Measurements from ENCODE around the gene PLS3.
"Not testable (repeated sequence)": the region's sequence is repeated elsewhere in the genome, so short reads cannot be mapped to it uniquely, and the experiment has no call there.

PLS3 gene, protein sequence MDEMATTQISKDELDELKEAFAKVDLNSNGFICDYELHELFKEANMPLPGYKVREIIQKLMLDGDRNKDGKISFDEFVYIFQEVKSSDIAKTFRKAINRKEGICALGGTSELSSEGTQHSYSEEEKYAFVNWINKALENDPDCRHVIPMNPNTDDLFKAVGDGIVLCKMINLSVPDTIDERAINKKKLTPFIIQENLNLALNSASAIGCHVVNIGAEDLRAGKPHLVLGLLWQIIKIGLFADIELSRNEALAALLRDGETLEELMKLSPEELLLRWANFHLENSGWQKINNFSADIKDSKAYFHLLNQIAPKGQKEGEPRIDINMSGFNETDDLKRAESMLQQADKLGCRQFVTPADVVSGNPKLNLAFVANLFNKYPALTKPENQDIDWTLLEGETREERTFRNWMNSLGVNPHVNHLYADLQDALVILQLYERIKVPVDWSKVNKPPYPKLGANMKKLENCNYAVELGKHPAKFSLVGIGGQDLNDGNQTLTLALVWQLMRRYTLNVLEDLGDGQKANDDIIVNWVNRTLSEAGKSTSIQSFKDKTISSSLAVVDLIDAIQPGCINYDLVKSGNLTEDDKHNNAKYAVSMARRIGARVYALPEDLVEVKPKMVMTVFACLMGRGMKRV

DNA sequence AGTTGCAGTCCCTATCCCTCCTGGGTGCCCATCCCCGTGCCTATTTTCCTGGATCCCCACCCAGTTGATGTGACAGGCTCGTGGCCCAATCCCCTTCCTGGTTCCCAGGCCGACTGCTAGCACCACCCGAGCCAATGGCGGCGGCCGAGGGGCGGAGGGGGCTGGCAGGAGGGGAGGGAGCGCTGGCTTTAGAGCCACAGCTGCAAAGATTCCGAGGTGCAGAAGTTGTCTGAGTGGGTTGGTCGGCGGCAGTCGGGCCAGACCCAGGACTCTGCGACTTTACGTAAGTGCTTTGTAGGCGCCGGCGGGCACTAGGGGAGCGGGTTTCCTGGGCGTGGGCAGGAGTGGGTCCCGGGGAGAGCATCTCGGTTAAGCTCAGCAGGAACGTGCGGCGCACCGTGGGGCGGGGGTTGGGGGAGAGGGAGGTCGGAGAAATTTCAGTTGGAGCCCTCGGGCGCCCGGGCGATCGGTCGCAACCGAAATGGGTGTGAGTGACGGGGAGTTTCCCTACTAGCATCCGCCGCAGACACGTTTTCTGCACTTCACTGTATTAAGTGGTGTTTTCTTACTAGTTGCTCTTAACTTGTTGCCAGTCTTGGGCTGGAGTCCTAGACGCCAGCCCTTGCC lies at the start of gene PLS3:
TSS of gene PLS3 (plus strand) at position 197 of the 627 bp plus-strand sequence. CDS start 49,077 bp downstream, outside the sequence.
- peak; percentile 77 for DNase-seq

DNA sequence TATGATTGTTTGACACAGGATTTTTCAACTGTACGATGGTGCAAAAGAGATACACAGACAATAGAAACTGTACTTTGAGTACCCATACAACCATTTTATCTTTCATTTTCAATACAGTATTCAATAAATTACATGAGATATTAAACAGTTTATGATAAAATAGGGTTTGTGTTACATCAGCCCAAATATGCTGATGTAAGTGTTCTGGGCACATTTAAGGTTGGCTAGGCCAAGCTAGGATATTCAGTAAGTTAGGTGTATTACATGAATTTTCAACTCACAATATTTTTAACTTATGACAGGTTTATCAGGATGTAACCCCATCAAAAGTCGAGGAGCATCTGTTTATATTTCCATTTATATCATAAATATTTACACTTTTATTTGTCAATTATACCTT lies 42.9 kb upstream of the PLS3 start:
- no peak for DNase-seq

GRCh38 chrX:115521741-115522140 lies 39.2 kb upstream of the PLS3 start:
- DNase-seq, result no peak

DNA sequence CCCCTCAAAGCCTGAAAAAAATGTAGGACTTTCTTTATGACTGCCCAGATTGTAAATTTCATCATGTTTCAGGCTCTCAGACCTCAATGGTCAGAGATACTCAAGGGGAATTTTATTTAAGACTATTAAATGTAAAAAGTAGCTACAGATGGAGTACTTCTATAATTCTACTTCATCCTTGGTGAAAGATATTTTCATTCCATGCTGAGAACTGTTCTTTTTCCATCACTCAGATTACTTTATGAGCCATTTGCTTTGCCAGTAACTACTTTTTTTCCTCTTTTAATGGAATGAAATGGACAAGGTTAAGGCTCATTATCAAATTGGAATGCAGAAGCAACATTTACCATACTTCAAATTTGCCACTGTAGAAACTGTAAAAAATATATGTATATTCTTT lies 38.0 kb upstream of the PLS3 start:
- DNase-seq, result no peak

DNA sequence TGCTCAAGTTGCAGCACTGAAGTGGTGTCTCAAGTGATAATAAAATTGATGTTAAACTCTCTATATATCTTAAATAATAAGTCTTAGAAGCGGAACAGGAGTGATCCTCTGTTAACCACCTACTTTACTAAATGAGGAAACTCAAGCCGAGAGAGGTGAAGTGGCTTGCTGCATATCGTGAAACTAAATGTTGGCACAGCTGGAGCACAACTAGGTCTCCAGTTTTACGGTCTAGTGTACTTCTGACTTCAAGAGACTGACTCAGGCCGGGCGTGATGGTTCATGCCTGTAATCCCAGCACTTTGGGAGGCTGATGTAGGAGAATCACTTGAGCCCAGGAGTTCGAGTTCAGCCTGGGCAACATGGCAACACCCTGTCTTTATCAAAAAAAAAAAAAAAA lies 35.5 kb upstream of the PLS3 start:
- DNase-seq, result peak; percentile 54

DNA sequence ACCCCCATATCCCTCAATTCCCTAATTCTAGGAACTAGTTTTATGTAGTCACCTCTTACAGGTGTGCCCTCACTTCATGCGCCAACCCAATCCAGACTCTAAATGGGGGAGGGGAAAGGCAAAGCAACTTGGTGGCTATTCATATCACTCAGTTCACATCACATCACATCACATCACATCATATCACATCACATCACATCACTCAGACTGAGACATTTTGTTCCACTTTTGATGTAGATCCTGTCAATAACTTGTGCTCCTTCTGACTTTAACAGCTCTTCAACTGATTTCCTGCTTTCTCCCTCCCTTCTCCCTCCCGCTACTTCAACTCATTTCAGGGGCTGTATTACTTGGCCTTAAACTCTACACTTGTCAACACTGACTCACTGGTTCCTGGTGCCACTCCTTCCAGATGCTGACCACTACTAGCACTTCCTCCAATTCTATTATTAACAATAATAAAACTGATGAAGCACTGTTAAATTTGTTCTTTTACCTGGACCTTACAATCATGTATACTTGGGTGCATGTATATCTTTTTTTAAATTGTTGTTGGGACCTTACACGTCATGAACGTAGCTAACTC lies 29.1 kb upstream of the PLS3 start:
- DNase-seq, result no peak

- DNase-seq, result no peak
These were observed 27.5 kb upstream of the PLS3 start for GRCh38 chrX:115533485-115533884.

DNA sequence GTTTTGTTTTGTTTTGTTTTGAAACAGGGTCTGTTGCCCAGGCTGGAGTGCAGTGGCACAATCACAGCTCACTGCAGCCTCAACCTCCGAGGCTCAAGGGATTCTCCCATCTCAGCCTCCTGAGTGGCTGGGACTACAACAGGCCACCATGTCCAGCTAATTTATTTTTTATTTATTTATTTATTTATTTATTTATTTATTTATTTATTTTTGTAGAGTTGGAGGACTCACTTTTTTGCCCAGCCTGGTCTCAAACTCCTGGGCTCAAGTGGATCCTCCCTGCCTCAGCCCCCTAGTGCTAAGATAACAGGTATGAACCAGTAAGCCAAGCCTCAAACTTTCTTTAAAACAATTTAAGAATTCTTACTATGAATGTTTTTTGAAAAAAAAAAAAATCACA lies 26.6 kb upstream of the PLS3 start:
- no peak for DNase-seq

- DNase-seq, result no peak
These were observed 25.6 kb upstream of the PLS3 start for GRCh38 chrX:115535421-115535820.

DNA sequence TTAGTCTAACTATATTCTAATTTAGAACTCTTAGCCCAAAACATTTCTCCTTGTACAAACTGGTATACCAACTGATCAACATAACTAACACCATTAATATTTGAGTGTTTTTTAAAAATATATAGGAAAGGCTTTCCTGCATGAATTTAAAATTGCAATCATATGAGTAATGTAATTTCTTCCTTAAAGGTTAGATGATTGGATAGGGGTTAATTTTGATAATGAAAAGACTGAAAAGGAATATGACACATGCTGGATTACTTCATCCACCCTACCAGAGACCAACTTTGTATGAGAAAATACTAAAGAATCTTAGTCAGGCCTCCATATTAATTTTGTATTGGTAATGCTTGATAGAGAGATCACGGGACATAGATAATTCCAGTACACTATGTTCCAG lies 25.1 kb upstream of the PLS3 start:
- no peak for DNase-seq

DNA sequence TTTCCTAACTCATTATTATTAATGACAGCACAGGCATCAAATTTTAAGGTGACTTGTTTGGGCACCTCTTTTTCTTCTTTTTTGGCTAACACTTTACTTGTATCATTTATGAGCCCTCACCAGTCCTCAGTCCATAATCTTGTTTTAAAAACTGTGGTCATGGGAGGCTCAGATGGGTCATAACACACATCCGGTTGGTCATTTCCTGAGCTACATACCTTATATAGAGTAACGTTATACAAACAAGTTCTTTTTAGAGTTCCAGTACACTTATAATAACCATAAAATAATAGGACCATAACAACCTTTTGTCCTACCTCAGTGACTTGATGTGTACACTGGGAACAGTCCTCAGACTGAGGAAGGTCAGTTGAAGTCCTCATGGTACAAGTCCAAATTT lies 21.1 kb upstream of the PLS3 start:
- DNase-seq, result no peak

DNA sequence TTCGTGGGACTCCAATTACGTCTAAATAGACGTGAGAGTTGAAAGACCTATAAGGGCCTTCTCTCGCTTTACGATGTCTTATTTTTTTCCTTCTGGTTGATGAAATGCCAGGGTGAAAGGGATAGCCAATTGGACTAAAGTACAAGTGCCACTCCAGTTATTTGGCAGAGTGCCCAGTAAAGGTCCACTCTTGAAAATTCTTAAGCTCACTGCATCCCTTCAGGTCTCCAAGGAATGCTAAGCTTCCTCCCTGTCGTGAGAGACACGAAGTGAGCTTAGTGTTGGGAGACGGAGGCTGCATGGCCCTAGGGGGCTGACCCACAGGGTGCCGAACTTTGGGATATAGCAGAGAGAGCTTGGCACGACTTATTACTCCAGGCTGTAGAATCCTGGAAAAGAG lies 19.9 kb upstream of the PLS3 start:
- not testable (repeated sequence) for DNase-seq

- no peak for DNase-seq
These were observed 13.5 kb upstream of the PLS3 start for GRCh38 chrX:115547448-115547847.

GRCh38 chrX:115549008-115549407 lies 12.0 kb upstream of the PLS3 start:
- no peak for DNase-seq

- DNase-seq, result no peak
These were observed 7.8 kb upstream of the PLS3 start for GRCh38 chrX:115553171-115553570.

DNA sequence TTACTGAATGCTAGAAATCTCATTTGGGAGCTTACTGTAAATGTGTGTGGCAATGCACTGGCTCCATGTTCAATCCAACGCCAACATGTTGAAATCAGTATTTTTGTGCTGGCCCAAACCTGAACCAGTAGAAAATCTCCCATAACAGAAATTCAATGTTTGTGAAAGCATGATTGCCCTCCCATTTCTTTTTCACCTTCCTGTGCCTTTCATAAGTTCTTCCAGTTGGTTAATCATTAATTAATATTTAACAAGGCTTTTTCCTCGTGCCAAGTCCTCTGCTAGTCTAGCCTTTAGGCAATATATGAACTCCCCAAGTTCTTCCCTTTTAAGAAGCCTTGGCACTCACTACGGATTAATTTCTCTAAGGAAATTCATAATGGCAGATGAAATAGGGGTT lies 1.3 kb upstream of the PLS3 start:
- DNase-seq, result no peak

DNA sequence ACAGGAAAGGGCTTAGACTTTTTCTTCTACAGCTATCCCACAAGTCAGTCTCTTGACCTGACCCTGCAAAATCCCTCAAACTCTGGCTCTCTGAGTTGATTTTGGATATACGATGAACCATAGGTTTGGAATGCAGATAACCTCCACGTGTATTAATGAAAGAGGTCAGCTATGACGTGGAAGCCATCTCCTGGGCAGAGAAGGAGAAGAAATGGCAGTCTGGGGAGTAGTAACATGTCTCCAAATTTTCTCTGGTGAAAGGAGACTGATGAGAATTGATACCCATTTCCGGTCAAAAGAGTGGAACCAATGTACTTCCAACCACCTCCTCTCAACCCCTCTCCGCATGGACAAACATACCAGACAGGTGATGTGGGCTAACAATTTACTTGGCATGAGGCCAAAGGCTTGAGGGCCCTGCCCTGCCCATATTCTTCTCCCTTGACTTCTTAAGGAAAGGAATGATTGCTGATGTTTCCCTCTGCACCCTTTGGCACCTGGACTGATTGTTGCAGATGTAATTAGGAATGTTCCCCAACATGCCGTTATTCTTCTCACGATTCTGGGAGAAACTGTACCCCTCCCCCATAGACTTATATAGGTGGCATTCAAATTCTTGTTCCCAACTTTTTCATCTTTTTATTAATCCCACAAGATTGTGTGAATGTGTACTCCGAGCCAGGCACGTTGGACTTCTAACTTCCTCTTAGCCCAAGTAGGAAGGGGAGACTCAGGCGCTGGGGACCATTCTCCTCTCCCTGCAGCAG lies 580 bp upstream of the PLS3 start:
- DNase-seq, result no peak

- DNase-seq, result peak; percentile 53
These were observed 868 bp downstream of the PLS3 start for GRCh38 chrX:115561605-115562479.

DNA sequence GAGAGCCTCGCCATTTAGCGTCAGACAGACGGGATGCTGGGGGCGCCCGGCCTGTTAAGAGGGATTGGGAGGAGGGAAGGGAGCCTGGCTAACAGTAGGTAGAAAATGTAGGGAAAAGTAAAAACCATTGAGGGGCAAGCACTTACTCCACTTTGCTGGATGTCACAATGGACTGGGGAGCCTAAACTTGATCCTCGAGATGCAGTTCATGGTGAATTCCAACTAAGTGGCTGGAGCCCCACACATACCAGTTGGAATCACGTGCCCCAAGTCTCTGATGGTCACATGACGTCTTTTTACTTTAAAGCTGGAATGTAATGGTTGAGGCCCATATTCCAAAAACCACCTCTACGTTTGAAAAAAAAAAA lies 1.5 kb downstream of the PLS3 start:
- no peak for DNase-seq

DNA sequence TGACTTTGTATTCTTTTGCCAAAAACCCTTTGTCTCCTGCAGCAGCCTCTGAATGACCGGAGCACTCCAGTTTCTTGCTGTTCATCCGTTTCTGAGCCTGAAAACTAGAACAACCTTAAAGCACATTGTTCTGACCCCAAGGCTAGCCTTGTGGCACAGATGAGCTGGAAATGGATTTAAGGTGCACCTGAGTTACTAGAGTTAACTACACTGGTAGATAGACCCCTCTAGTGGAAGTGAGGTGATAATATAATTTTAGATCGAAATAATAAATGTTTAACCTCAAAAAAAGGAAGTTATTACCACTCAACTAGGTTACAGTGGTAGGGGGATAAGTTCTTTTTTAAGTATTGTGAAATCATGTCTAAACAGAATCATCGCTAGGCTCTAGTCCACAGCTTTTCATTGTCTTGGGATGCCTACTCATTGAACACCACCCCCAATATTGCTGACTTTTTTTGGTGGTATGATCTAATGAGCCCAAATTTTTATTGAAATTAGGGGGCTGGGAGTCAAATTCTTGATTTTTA lies 2.7 kb downstream of the PLS3 start:
- peak; percentile 11 for DNase-seq

DNA sequence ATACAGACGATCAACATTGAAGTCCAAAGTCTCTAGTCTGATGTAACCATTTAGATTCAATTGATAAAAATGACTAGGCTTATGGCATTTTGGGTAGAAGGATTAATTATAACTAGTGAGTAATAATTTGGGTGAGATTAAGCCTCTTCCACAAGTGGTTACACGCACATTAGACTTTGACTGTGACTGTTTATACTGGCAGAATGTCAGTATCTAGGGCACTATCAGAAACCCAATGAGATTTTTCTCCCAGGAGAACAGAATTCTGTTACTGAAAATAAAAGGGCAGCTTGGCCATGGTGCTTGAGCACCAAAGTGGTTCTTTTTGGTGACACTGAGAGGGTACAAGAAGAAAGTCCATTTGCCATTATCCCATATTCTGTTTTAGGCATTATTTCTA lies 3.3 kb downstream of the PLS3 start:
- DNase-seq, result no peak

GRCh38 chrX:115565888-115566287 lies 4.9 kb downstream of the PLS3 start:
- no peak for DNase-seq

Data from NCI-H345 (cell line).